Activated T-helper 1 cell treated with anti-CD3 and anti-CD28 coated beads, Interleukin-12 subunit alpha, Interleukin-12 subunit beta, Interleukin-2, Interleukin-4 antibody, amounts not matched to agents 30 ng/mL and 10 ng/mL and 1 ng/mL, durations not matched to agents 14 hours and 24 hours and 36 hours (primary cell): ENCODE measurements around the gene ADGRB2. TPM values are rescaled to one million over a fixed set of nuclear protein-coding genes. Genes with fewer than 3 reads are reported as not detected.

Source experiments
- DNase-seq: peaks from one replicate; pipeline ENCODE4 v3.0.0; 2021; ENCODE audit warnings: low spot score
- H3K27ac Mint-ChIP-seq: one replicate; pipeline ENCODE4 v1.8.0; 2021; ENCODE audit warnings: mild to moderate bottlenecking, mixed read lengths
- H3K27me3 Mint-ChIP-seq: one replicate; pipeline ENCODE4 v1.8.0; 2022; ENCODE audit warnings: mild to moderate bottlenecking, moderate library complexity, mixed read lengths; ENCODE audit not compliant: insufficient read depth
- H3K36me3 Mint-ChIP-seq: one replicate; pipeline ENCODE4 v1.8.0; 2021; ENCODE audit warnings: low read depth, mixed read lengths
- H3K4me1 Mint-ChIP-seq: one replicate; pipeline ENCODE4 v1.8.0; 2021; ENCODE audit warnings: low read depth, mixed read lengths
- H3K4me3 Mint-ChIP-seq: one replicate; pipeline ENCODE4 v1.8.0; 2021; ENCODE audit warnings: mild to moderate bottlenecking, moderate library complexity, mixed read lengths
- H3K9me3 Mint-ChIP-seq: one replicate; pipeline ENCODE4 v1.8.0; 2021; ENCODE audit warnings: mixed read lengths
- intact Hi-C: fragments of 100-400 bp; cut with micrococcal nuclease; formaldehyde crosslinking; loops from one replicate; pipeline ENCODE4 v1.15.1; 2024
- total RNA-seq: library from RNA; stranded (reverse); gene quantifications from 2 replicates; pipeline ENCODE4 v1.2.3, GENCODE V29; 2022

Gene ADGRB2
- total RNA-seq, 1 donor from 2014 or later = 0.13 TPM

DNA sequence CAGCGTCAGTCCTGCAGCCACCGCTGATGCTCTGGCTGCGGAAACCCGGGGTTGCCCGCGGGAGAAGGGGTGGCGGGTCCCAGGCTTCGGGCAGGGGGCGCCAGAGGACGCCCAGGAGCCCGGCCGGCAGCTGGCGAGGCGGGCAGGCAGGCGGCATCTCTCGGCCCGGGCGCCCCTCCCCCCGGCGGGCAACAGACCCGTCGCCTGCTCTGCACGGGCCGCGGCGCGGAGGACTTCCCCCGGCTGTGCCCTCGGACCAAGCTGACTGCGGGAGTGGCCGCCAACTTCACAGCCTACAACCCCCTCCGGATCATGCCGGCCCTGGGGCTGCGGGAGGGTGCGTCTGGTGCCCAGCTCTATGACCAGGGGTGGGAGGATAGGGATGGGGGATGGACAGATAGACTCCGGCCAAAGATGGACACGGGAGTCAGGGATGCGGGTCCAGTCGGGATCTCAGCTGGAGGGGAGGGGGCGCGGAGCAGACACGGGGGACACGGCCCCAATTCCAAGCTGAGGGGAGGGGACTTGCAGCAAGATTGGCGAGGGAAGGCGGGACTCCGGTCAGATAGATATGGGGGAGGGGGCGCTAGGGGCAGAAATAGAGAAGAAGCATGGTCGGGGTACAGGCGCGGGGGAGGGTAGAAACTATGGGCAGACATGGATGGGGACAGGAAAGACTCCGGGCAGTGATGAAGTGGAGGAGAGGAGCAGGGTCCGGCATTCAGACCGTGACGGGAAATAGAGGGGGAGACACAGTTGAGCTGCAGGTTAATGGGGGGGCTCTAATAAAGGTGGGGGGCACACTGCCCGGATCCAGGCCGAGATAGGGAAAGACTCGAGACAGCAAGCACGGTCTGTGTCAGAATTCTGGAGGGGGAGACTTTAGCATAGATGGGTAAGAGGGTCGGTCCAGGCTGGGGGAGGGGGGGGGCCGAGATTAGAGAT lies 1.1 kb downstream of the ADGRB2 start:
- Mint-ChIP-seq H3K4me3 (peak overlapping the region; percentile 65), H3K27me3 (peaks cover 60% of the 10 kb centered on the region), H3K4me1 (peaks cover 25% of the 10 kb centered on the region), H3K27ac (no peak overlapping the region), H3K36me3 (no peaks in the 10 kb centered on the region), H3K9me3 (no peaks in the 10 kb centered on the region)
- intact Hi-C loops = loop anchor here (1.0 to 5.0 kb wide), 3 partner anchors 26 to 1021 kb away; no protein-coding TSS in a partner anchor
- peak; percentile 42 for DNase-seq

- Mint-ChIP-seq H3K27ac (no peak overlapping the region), H3K4me1 (peaks cover 25% of the 10 kb centered on the region), H3K27me3 (peaks cover 56% of the 10 kb centered on the region), H3K4me3 (peak overlapping the region; percentile 30), H3K36me3 (no peaks in the 10 kb centered on the region), H3K9me3 (no peaks in the 10 kb centered on the region)
- no peak for DNase-seq
- intact Hi-C loops = loop anchor here (1.0 to 5.0 kb wide), 3 partner anchors 27 to 1020 kb away; no protein-coding TSS in a partner anchor
Measured at GRCh38 chr1:31762323-31762722, 1.8 kb downstream of the ADGRB2 start.

- no peak for DNase-seq
- H3K36me3 Mint-ChIP-seq = no peaks in the 10 kb centered on the region
- H3K27me3 Mint-ChIP-seq = peaks cover 56% of the 10 kb centered on the region
- H3K4me1 Mint-ChIP-seq = peaks cover 25% of the 10 kb centered on the region
- no peak overlapping the region for H3K27ac Mint-ChIP-seq
- peak overlapping the region; percentile 37 for H3K4me3 Mint-ChIP-seq
- H3K9me3 Mint-ChIP-seq = no peaks in the 10 kb centered on the region
- intact Hi-C loops = loop anchor here (1.0 to 5.0 kb wide), 4 partner anchors 27 to 1020 kb away; no protein-coding TSS in a partner anchor
Measured at GRCh38 chr1:31761883-31762282, 2.3 kb downstream of the ADGRB2 start.

DNA sequence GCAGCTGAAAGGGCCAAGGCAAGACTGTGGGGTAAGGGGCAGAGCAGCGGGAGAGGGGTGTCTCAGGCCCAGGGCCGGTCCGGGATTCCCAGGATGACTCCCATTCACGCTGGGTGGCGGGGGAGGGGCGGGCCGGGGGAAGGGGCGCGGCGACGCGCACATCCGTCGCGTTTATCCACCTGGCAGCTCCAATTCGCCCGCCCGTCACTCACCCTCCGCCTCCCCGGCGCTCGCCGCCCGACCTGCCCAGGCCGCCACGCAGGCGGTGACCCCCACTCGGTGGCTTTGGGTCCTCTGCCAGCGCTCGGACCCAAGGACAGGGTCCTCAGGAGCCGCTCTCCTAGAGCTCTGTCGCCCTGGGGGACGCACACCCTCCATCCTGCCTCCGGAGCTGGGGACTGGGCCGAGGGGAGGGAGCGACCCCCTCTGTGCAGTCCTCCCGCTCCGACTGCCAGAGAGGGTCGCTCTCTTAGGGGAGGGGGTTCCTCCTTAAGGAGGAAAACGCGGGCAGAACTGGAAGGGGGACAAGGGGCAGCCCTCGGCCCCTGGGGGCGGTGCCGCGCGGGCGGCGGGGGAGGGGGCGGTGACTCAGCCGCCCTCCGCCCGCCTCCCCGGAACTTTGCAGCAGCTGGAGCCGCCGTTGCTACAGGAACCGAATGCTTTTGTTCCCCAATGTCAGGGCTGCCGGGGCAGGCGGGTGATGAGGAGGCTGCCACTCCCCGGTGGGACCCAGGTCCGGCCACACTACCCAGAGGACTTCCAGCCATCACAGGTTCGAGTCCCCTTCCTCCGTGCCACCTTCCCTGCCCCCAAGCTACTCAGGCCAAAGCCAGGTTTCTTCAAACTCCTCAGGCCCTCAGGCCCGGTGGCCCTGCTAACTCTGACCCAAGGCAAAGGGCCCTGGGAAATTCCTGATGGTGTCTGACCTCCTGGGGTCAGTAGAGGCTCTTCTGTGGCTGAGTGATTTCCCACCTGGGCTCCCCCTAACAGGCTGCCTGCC lies 3.4 kb downstream of the ADGRB2 start:
- H3K9me3 Mint-ChIP-seq = no peaks in the 10 kb centered on the region
- peak overlapping the region; percentile 54 for H3K4me3 Mint-ChIP-seq
- DNase-seq = peak; percentile 59
- intact Hi-C loops = loop anchor here (2.0 to 5.0 kb wide), 3 partner anchors 53 to 1018 kb away; no protein-coding TSS in a partner anchor
- peaks cover 50% of the 10 kb centered on the region for H3K27me3 Mint-ChIP-seq
- H3K4me1 Mint-ChIP-seq = peaks cover 25% of the 10 kb centered on the region
- H3K36me3 Mint-ChIP-seq = no peaks in the 10 kb centered on the region
- H3K27ac Mint-ChIP-seq = no peak overlapping the region

GRCh38 chr1:31759298-31760023 lies 4.7 kb downstream of the ADGRB2 start:
- Mint-ChIP-seq H3K27ac (no peak overlapping the region), H3K4me3 (no peak overlapping the region), H3K27me3 (peaks cover 37% of the 10 kb centered on the region), H3K36me3 (no peaks in the 10 kb centered on the region), H3K9me3 (no peaks in the 10 kb centered on the region), H3K4me1 (peaks cover 18% of the 10 kb centered on the region)
- intact Hi-C loops = loop anchor here (2.0 to 5.0 kb wide), 3 partner anchors 52 to 1017 kb away; no protein-coding TSS in a partner anchor
- no peak for DNase-seq

- no peaks in the 10 kb centered on the region for H3K36me3 Mint-ChIP-seq
- DNase-seq = no peak
- no peak overlapping the region for H3K27ac Mint-ChIP-seq
- peaks cover 37% of the 10 kb centered on the region for H3K27me3 Mint-ChIP-seq
- no peaks in the 10 kb centered on the region for H3K9me3 Mint-ChIP-seq
- H3K4me1 Mint-ChIP-seq = peaks cover 18% of the 10 kb centered on the region
- intact Hi-C loops = no loop called here
- H3K4me3 Mint-ChIP-seq = no peak overlapping the region
Measured at GRCh38 chr1:31758823-31759222, 5.3 kb downstream of the ADGRB2 start.

DNA sequence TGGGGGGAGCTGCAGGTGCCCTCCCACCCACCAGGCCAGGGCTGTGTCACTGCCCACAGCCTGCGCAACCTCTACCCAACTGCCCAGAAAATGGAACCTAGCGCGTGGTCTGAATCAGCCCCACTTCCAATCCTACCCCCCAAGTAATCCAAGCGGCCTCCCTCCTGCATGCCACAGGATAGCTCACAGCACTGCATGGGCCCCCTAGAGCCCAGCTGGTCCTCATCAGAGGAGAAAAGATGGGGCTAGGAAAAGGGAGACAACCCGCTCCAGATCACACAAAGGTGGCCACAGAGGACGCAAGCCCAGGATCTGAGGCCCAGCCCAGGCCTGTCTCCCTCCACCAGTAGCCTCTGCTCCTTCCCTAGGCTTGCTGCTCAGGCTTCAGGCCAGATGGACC lies 6.2 kb downstream of the ADGRB2 start:
- intact Hi-C loops = no loop called here
- Mint-ChIP-seq H3K27ac (no peak overlapping the region), H3K9me3 (no peaks in the 10 kb centered on the region)

DNA sequence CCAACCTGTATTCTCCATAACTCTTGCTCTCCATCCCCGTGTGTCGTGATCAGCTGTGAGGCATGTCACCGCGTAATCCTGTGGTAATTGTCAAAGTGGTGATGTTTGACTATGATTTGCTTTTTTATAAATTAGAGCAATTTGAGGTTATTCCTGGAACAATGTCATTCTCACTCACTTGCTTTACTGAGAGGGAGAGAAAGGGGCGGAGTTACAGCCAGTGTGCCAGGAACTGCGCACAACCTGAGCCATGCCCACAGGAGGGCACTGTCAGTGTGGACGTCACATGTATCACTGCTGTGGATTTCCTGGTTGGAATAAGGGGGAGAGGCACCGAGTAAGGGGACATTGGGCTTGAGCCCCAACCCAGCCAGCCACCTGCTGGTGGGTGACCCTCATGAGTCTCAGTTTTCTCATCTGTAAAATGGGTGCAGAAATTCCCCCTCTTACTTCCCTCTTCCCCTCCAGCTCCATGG lies 6.9 kb downstream of the ADGRB2 start:
- Mint-ChIP-seq H3K27me3 (peaks cover 26% of the 10 kb centered on the region), H3K27ac (no peak overlapping the region), H3K4me3 (no peak overlapping the region), H3K4me1 (peaks cover 11% of the 10 kb centered on the region), H3K9me3 (no peaks in the 10 kb centered on the region), H3K36me3 (no peaks in the 10 kb centered on the region)
- intact Hi-C loops = no loop called here
- no peak for DNase-seq

More for the DNA sequence above, 6.2 kb downstream of the ADGRB2 start:
- Mint-ChIP-seq H3K36me3 (no peaks in the 10 kb centered on the region), H3K4me3 (no peak overlapping the region), H3K4me1 (peaks cover 12% of the 10 kb centered on the region), H3K27me3 (peaks cover 30% of the 10 kb centered on the region)
- DNase-seq = no peak

DNA sequence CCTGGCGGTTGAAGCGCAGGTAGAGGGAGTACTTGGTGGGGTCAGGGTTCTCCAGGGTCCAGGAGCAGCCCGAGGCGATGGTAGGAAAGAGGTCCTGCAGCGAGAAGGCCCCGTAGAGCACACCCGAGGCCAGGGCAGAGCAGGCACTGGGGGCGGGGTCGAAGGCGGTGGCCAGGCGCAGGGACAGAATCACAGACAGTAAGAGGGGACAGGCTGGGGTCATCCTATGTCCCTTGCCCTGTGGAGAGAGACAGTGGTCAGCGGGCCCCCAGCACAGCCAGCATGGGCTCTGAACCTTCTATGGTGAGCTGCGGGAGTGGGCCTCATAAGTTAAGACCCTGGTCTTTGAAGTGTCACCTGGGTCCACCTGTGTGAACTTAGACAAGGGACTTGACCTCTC lies 7.6 kb downstream of the ADGRB2 start:
- H3K4me3 Mint-ChIP-seq = no peak overlapping the region
- H3K4me1 Mint-ChIP-seq = peaks cover 11% of the 10 kb centered on the region
- peaks cover 24% of the 10 kb centered on the region for H3K27me3 Mint-ChIP-seq
- H3K9me3 Mint-ChIP-seq = no peaks in the 10 kb centered on the region
- H3K36me3 Mint-ChIP-seq = no peaks in the 10 kb centered on the region
- H3K27ac Mint-ChIP-seq = no peak overlapping the region
- intact Hi-C loops = no loop called here
- no peak for DNase-seq

DNA sequence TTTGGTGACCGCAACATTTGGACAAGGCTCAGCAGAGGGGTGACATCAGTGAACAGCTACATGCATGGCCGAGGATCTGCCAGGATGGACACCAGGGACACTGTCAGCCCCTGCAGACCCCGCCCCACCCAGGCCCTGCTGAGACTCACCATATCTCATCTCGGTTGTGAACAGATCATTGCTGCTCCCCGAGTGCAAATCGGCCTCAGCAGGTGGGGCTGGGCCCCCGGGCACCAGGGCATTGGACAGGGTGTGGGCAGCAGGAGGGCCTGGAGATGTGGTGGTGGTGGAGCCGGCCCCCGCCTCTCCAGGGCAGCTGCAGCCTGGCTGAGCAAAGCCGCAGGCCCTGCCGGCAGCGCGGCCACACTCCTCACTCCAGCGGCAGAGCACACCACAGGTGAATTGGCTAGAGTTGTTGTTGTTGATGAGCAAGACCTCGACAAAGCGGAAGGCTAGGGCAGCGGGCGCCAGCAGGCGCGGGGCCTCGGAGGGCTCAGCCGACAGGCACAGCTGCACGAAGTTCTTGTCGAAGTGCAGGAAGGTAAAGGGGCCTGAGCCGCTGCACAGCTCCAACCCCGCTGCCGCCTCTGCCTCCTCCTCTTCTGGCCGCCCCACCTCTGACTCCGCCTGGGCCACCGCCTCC lies 8.2 kb downstream of the ADGRB2 start:
- Mint-ChIP-seq H3K9me3 (no peaks in the 10 kb centered on the region), H3K4me3 (no peak overlapping the region), H3K27ac (no peak overlapping the region), H3K27me3 (peaks cover 21% of the 10 kb centered on the region), H3K36me3 (no peaks in the 10 kb centered on the region), H3K4me1 (peaks cover 14% of the 10 kb centered on the region)
- DNase-seq = no peak
- intact Hi-C loops = no loop called here

- Mint-ChIP-seq H3K27me3 (peaks cover 24% of the 10 kb centered on the region), H3K36me3 (no peaks in the 10 kb centered on the region), H3K4me3 (no peak overlapping the region), H3K9me3 (no peaks in the 10 kb centered on the region), H3K27ac (no peak overlapping the region), H3K4me1 (peaks cover 17% of the 10 kb centered on the region)
- intact Hi-C loops = no loop called here
- DNase-seq = no peak
Measured at GRCh38 chr1:31755197-31755611, 8.9 kb downstream of the ADGRB2 start.
